ENCODE data around the gene PCDH9. TPM values are rescaled to one million over a fixed set of nuclear protein-coding genes. Genes with fewer than 3 reads are reported as not detected.

PCDH9 gene
- total and polyA plus RNA-seq, 10 of the 15 experiments (the other 5 are each of a cell fraction or from before 2014, with no cell fraction given), result 0.02 to 2.3 (median 0.05) TPM; not detected in 1

GRCh38 chr13:66414066-66414800 lies 815.9 kb downstream of the PCDH9 start (continued):
- TF ChIP-seq, protein P1, sequence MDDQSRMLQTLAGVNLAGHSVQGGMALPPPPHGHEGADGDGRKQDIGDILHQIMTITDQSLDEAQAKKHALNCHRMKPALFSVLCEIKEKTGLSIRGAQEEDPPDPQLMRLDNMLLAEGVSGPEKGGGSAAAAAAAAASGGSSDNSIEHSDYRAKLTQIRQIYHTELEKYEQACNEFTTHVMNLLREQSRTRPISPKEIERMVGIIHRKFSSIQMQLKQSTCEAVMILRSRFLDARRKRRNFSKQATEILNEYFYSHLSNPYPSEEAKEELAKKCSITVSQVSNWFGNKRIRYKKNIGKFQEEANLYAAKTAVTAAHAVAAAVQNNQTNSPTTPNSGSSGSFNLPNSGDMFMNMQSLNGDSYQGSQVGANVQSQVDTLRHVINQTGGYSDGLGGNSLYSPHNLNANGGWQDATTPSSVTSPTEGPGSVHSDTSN (IDR thresholded peaks at IDR 0.05; ENCODE audit: insufficient replicate concordance, low read depth, low read length), result no peak
- no peak for TF ChIP-seq PAX8 (IDR thresholded peaks at IDR 0.05)
- TF ChIP-seq SREBF2 (IDR thresholded peaks at IDR 0.05; ENCODE audit: low read length), result no peak
- no peak for TF ChIP-seq TCF12 (IDR thresholded peaks at IDR 0.05; ENCODE audit: low read depth, low read length)
- no peak for TF ChIP-seq SREBF1 (IDR thresholded peaks at IDR 0.05; ENCODE audit: low read length)
- TF ChIP-seq ZNF274 (IDR thresholded peaks at IDR 0.05; ENCODE audit: insufficient read depth, insufficient read length), result no peak
- TF ChIP-seq ZNF622 (IDR thresholded peaks at IDR 0.05), result no peak

- H3K9ac ChIP-seq (ENCODE audit: control insufficient read depth, insufficient read depth, low read length), result no peak overlapping the region
- ATAC-seq, result no peak
- no peaks in the 10 kb centered on the region for H3K27me3 ChIP-seq (replicated peaks in 1 of 2; ENCODE audit: control insufficient read depth in 2 of 2, insufficient read depth in 2 of 2, low read length in 1 of 2)
- no peak overlapping the region for H2AFZ ChIP-seq (ENCODE audit: control insufficient read depth, low read depth, low read length)
- H3K4me3 ChIP-seq, result no peak overlapping the region
- H3K79me2 ChIP-seq (ENCODE audit: control insufficient read depth, insufficient read depth, low read length), result no peaks in the 10 kb centered on the region
- WGBS (ENCODE audit: insufficient coverage, insufficient replicate concordance, low lambda C conversion rate, missing lambda C conversion rate), result 0% methylated on average over 1 of the region's 1 CpG
- no peaks in the 10 kb centered on the region for H3K36me3 ChIP-seq (ENCODE audit: control insufficient read depth in 2 of 2, insufficient read depth in 2 of 2, low read length in 1 of 2)
- TF ChIP-seq FOXK2 (IDR thresholded peaks at IDR 0.05), result no peak
- no peak for TF ChIP-seq ATF2 (IDR thresholded peaks at IDR 0.05; ENCODE audit: low read length)
- BruUV-seq (replicated peaks), result no TSS peak
- CTCF ChIA-PET, result no interaction called here
- H4K20me1 ChIP-seq (ENCODE audit: control insufficient read depth, insufficient read depth), result no peaks in the 10 kb centered on the region
- no peak overlapping the region for H3K27ac ChIP-seq (ENCODE audit: control insufficient read depth, insufficient read depth)
- no peaks in the 10 kb centered on the region for H3K4me1 ChIP-seq (ENCODE audit: control insufficient read depth, insufficient read depth, low read length)
- POLR2A ChIA-PET, result no interaction called here
- H3K9me3 ChIP-seq (replicated peaks; ENCODE audit: control insufficient read depth, insufficient read depth, low read length), result no peaks in the 10 kb centered on the region
- RAD21 ChIA-PET (ENCODE audit: unreplicated experiment), result no interaction called here
- in situ Hi-C loops (cut with MboI) (no loop called here), intact Hi-C loops (cut with micrococcal nuclease; ENCODE audit: unreplicated experiment) (no loop called here)
- no peak for DNase-seq (ENCODE audit: low read depth, low spot score)
- FAIRE-seq, result no peak
- no peak overlapping the region for H3K4me2 ChIP-seq (ENCODE audit: control insufficient read depth, insufficient read depth)
- SMC1A ChIA-PET (ENCODE audit: uncharacterized antibody, unreplicated experiment), result no interaction called here
These were observed 819.8 kb downstream of the PCDH9 start for GRCh38 chr13:66410314-66410713.
